PFSK-1 (cell line): ENCODE data around the gene ZC3H13.

ENCODE experiments used
- FOXP2 ChIP-seq: optimal IDR thresholded peaks from 2 replicates; pipeline ENCODE3; 2011; ENCODE audit warnings: borderline replicate concordance, control low read depth, inconsistent platforms; ENCODE audit not compliant: insufficient read depth; ENCODE audit errors: extremely low read length, extremely low read depth
- POLR2AphosphoS5 ChIP-seq: IDR thresholded peaks from 2 replicates; pipeline ENCODE4 v1.6.1; 2012; ENCODE audit warnings: low read depth, mild to moderate bottlenecking, control low read depth, low read length, moderate library complexity
- SIN3A ChIP-seq: IDR thresholded peaks from 2 replicates; pipeline ENCODE4 v1.6.1; 2012; ENCODE audit warnings: mild to moderate bottlenecking, low read length, moderate library complexity, borderline replicate concordance; ENCODE audit not compliant: insufficient read depth
- TAF1 ChIP-seq: IDR thresholded peaks from 2 replicates; pipeline ENCODE4 v1.6.1; 2012; ENCODE audit warnings: low read length, control low read depth, borderline replicate concordance; ENCODE audit not compliant: insufficient read depth
- TF ChIP-seq, protein P1 (sequence below), 2 experiments: IDR thresholded peaks; 2 replicates each; pipeline versions ENCODE4 v1.6.1 to v1.8.0; 2011 to 2012; ENCODE audit warnings: low read depth in 2 of 2, low read length in 2 of 2, control low read depth in 1 of 2, inconsistent platforms in 1 of 2, mild to moderate bottlenecking in 1 of 2, moderate library complexity in 1 of 2; ENCODE audit not compliant: insufficient read depth in 1 of 2

DNA sequence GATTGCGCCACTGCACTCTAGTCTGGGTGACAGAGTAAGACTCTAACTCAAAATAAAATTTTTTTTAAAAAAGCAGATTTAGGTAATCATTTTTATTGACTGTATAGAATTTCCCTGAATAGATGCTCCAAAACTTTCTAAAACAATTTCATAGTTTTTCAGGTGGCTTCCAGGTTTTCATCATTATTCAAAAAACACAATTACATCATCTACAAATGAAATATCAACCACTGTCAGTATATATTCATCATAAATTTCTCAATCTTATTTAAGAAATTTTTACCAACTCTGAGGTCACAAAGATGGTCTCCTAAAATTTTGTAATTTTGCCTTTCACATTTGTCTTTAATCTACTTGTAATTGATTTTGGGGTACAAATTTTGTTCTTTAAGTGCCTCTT is 48.1 kb downstream of the ZC3H13 start:
- TF ChIP-seq, protein P1, sequence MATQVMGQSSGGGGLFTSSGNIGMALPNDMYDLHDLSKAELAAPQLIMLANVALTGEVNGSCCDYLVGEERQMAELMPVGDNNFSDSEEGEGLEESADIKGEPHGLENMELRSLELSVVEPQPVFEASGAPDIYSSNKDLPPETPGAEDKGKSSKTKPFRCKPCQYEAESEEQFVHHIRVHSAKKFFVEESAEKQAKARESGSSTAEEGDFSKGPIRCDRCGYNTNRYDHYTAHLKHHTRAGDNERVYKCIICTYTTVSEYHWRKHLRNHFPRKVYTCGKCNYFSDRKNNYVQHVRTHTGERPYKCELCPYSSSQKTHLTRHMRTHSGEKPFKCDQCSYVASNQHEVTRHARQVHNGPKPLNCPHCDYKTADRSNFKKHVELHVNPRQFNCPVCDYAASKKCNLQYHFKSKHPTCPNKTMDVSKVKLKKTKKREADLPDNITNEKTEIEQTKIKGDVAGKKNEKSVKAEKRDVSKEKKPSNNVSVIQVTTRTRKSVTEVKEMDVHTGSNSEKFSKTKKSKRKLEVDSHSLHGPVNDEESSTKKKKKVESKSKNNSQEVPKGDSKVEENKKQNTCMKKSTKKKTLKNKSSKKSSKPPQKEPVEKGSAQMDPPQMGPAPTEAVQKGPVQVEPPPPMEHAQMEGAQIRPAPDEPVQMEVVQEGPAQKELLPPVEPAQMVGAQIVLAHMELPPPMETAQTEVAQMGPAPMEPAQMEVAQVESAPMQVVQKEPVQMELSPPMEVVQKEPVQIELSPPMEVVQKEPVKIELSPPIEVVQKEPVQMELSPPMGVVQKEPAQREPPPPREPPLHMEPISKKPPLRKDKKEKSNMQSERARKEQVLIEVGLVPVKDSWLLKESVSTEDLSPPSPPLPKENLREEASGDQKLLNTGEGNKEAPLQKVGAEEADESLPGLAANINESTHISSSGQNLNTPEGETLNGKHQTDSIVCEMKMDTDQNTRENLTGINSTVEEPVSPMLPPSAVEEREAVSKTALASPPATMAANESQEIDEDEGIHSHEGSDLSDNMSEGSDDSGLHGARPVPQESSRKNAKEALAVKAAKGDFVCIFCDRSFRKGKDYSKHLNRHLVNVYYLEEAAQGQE (IDR thresholded peaks at IDR 0.05; ENCODE audit: insufficient read depth in 1 of 2, low read depth in 2 of 2, low read length in 2 of 2), result no peak
- no peak for TF ChIP-seq POLR2AphosphoS5
- no peak for TF ChIP-seq SIN3A
- no peak for TF ChIP-seq TAF1
- no peak for TF ChIP-seq FOXP2
